GM18867 (cell line): ENCODE results near the gene CAMTA1.
"Not testable (repeated sequence)": the region's sequence is repeated elsewhere in the genome, so short reads cannot be mapped to it uniquely, and the experiment has no call there.

Source experiments
- ATAC-seq: cut with Tn5 transposase; IDR thresholded peaks from one replicate; pipeline ENCODE4 v1.9.1; 2021; ENCODE audit warnings: mild to moderate bottlenecking, moderate library complexity; ENCODE audit not compliant: unreplicated experiment

The CAMTA1 gene

GRCh38 chr1:7587108-7587772 lies 802.0 kb downstream of the CAMTA1 start:
- ATAC-seq: no peak

DNA sequence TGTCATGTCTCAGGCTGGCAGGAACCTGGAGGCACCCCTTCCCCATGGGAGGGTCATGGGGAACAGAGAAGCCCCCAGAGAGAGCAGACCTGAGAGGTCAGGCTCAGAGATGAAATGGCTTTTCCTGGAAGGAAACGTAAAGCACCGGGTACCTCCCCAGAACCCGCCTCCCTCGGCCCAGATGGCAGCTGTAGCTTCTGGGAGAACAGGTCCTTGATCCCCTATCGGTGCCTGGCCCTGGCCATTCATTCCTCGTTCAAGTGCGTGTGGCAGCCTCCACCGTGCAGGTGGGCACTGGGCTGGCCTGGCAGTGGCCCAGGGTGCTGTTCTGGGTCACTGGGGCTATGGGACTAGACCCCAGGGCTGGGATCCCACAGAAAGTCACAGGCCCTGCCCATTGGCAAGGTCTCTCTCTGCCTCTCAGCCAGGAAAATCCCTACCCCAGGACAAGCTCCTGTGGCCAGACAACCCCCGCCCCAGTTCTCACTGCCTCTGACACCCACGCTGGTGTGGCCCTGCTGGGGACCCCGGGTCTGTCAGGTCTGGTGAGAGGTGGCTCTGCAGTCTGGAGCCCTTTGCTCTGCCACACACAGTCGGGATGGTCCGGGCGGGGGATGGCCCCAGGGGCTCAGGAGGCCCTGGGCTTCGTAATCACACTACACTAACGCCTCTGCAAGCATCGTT lies 802.7 kb downstream of the CAMTA1 start:
- ATAC-seq: no peak

DNA sequence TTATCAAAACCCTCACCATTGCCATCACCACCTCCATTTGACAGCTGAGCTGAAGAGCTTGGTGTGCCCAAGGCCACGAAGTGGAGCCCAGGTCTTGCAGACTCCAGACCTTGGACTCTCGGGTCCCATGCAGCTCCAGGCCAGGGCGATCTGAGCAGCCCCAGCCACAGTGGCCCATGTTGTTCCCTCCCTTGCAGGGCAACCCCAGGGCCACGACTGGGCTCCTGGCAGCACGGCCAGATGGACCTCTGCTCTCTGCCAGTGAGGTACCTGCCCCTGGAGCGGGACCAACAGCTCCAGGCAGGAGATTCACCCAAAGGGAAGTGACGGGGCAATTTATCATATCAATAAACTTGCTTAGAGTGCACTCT lies 803.2 kb downstream of the CAMTA1 start:
- ATAC-seq: no peak

- ATAC-seq: no peak
Measured at GRCh38 chr1:7589080-7589735, 804.0 kb downstream of the CAMTA1 start.

GRCh38 chr1:7589774-7590425 lies 804.6 kb downstream of the CAMTA1 start:
- no peak for ATAC-seq

GRCh38 chr1:7590426-7590790 lies 805.2 kb downstream of the CAMTA1 start:
- no peak for ATAC-seq

GRCh38 chr1:7591565-7591964 lies 806.3 kb downstream of the CAMTA1 start:
- no peak for ATAC-seq

DNA sequence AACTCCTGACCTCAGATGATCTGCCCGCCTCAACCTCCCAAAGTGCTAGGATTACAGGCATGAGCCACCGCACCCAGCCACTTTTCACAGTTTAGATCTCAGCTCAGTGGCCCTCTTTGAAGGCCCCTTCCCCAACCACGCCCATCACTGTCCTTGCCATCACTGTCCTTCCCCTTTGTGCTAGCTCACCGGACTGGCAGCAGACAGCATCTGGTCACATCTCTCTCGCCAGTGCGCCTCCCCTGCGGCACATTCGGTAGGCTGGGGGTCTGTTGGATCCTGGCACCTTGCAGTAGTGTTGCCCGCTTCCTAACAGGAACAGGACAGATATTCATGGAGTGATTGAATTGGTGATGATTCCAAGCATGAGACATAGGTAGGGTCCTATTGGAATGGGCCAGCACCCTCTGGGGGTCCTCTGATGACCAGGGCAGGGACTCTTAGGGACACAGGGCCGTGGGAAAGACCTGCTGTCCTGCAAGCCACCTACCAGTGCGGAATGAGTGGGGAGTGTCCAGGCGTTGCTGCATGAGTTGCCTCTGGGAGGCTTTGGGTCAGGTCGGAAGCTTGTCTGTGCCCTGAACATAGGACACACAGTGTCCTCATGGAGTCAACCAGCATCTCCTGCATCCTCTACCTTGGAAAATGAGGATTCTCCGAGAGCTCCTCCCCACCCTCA lies 807.0 kb downstream of the CAMTA1 start:
- no peak for ATAC-seq

- no peak for ATAC-seq
Measured at GRCh38 chr1:7594002-7594713, 808.9 kb downstream of the CAMTA1 start.

- ATAC-seq: no peak
Measured at GRCh38 chr1:7594714-7595295, 809.6 kb downstream of the CAMTA1 start.

- no peak for ATAC-seq
Measured at GRCh38 chr1:7595336-7595735, 810.1 kb downstream of the CAMTA1 start.

DNA sequence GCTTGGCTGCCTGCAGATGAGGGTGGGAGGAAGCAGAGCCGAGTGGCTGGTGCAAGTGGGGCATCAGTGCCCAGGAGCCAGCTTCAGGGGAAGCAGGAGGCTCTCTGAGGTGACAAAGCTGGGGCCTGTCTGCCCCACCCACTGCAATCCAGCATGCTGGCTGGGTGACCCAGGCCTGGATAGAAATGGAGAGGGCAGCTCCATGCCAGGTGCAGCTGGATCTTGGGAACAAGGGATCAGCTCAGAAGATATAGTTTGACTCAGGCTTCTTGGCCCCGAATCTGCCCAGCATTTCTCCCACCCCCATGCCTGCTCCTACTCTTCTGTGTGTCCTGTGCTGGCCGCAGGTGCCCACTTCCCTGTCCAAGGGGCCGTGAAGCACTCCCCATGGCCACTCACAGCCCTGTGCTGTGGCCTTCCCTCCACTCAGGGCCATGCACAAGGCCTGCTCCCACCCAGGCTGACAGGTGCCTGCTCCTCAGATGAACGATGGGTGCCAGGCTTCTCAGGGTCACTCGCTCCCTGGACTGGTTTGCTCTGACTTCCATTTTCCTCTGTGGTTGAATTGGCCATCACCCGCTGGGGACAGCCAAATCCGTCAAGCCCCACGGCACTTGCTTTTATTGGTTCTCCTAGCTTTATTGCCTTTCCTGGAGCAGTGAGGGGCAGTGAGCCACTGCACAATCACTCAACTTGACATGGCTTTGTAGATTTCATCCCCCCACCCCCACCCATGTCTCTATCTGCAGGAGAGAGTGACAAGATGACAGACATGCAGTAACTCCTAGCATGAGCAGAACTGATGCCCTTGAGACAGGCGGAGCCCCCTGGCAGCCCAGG lies 811.1 kb downstream of the CAMTA1 start:
- no peak for ATAC-seq

DNA sequence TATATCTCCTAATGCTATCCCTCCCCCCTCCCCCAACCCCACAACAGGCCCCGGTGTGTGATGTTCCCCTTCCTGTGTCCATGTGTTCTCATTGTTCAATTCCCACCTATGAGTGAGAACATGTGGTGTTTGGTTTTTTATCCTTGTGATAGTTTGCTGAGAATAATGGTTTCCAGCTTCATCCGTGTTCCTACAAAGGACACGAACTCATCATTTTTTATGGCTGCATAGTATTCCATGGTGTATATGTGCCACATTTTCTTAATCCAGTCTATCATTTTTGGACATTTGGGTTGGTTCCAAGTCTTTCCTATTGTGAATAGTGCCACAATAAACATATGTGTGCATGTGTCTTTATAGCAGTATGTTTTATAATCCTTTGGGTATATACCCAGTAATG lies 812.8 kb downstream of the CAMTA1 start:
- not testable (repeated sequence) for ATAC-seq

DNA sequence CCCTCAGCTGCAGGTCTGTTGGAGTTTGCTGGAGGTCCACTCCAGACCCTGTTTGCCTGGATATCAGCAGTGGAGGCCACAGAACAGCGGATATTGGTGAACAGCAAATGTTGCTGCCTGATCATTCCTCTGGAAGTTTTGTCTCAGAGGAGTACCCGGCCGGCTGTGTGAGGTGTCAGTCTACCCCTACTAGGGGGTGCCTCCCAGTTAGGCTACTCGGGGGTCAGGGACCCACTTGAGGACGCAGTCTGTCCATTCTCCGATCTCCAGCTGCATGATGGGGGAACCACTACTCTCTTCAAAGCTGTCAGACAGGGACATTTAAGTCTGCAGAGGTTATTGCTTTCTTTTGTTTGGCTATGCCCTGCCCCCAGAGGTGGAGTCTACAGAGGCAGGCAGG lies 819.7 kb downstream of the CAMTA1 start:
- ATAC-seq: not testable (repeated sequence)

GRCh38 chr1:7606096-7606495 lies 820.8 kb downstream of the CAMTA1 start:
- ATAC-seq: no peak

- no peak for ATAC-seq
Measured at GRCh38 chr1:7607097-7607496, 821.8 kb downstream of the CAMTA1 start.

DNA sequence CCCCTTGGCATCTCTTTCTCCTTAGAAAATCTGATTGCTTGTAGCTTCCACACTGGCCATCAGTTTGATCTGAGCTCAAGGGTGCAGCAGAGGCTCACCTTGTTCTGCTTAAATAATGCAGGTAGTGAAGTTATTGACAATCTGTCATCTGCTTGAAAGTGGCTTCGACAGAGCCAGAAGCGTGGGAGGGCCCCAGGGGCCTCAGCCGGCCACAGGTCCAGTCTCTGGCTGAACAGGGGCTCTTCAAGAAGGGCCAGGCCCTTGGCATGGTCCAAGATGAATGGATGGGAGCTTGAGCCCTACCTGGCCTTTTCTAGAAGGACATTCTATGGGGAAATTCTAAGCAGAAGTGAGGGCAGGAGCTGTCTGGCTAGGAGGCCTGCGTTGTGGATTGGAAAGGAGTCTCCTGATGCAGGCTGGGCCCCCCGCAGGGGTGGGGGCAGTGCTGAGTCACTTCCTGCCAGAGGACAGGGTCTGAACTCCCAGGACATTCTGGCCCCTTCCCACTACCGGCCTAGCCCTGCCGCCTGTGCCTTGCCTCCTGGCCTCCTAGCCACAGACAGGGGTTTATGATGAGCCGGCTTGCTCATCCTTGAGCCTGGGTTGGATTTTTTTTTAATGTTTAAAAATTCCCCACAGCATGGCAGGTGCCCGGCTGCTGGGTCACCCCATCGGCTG lies 823.5 kb downstream of the CAMTA1 start:
- ATAC-seq: no peak

GRCh38 chr1:7609311-7609994 lies 824.2 kb downstream of the CAMTA1 start:
- no peak for ATAC-seq
